ENCODE data around the gene RAB11FIP4. TPM values are rescaled to one million over a fixed set of nuclear protein-coding genes. Genes with fewer than 3 reads are reported as not detected.

RAB11FIP4 gene
- total and polyA plus RNA-seq, 2 donors from 2014 or later, result 10.0 to 32.5 TPM

- peak overlapping the region; percentile 77 to 88 for H3K27ac ChIP-seq (ENCODE audit: low read depth in 2 of 2, low read length in 2 of 2)
- peaks cover 0 to 19% (median 0%) of the 10 kb centered on the region in 3 donors for H3K4me1 ChIP-seq (ENCODE audit: control insufficient read depth in 2 of 3, insufficient read depth in 2 of 3, low read depth in 1 of 3, low read length in 3 of 3)
- no peaks in the 10 kb centered on the region for H3K9me3 ChIP-seq (ENCODE audit: control insufficient read depth in 2 of 3, insufficient read depth in 1 of 3, low read length in 3 of 3)
- no peak for TF ChIP-seq CTCF (IDR thresholded peaks at IDR 0.05; ENCODE audit: borderline replicate concordance, extremely low read depth, insufficient read depth)
- H3K36me3 ChIP-seq (ENCODE audit: control insufficient read depth in 2 of 3, insufficient read depth in 3 of 3, low read length in 3 of 3), result no peaks in the 10 kb centered on the region
- no peaks in the 10 kb centered on the region for H3K27me3 ChIP-seq (ENCODE audit: control insufficient read depth, insufficient read depth, low read length)
- FAIRE-seq (no peak), DNase-seq (peak in 2 of 5 donors; percentile 34 to 90)
- intact Hi-C loops (cut with DNase I), result no loop called here
- H3K9ac ChIP-seq (ENCODE audit: low read length in 3 of 3), result no peak overlapping the region
- H3K4me3 ChIP-seq (ENCODE audit: low read length in 3 of 3), result no peak overlapping the region
These were observed 190.9 kb downstream of the RAB11FIP4 start for GRCh38 chr17:31582151-31582907.

GRCh38 chr17:31583772-31584356 lies 192.4 kb downstream of the RAB11FIP4 start:
- H3K27ac ChIP-seq (ENCODE audit: low read depth in 2 of 2, low read length in 2 of 2), result no peak overlapping the region
- H3K27me3 ChIP-seq (ENCODE audit: control insufficient read depth, insufficient read depth, low read length), result no peaks in the 10 kb centered on the region
- H3K9me3 ChIP-seq (ENCODE audit: control insufficient read depth in 2 of 3, insufficient read depth in 1 of 3, low read length in 3 of 3), result no peaks in the 10 kb centered on the region
- peaks cover 0 to 19% (median 0%) of the 10 kb centered on the region in 3 donors for H3K4me1 ChIP-seq (ENCODE audit: control insufficient read depth in 2 of 3, insufficient read depth in 2 of 3, low read depth in 1 of 3, low read length in 3 of 3)
- TF ChIP-seq CTCF (IDR thresholded peaks at IDR 0.05; ENCODE audit: borderline replicate concordance, extremely low read depth, insufficient read depth), result no peak
- H3K4me3 ChIP-seq (ENCODE audit: low read length in 3 of 3), result no peak overlapping the region
- intact Hi-C loops (cut with DNase I), result no loop called here
- no peak for DNase-seq
- H3K36me3 ChIP-seq (ENCODE audit: control insufficient read depth in 2 of 3, insufficient read depth in 3 of 3, low read length in 3 of 3), result no peaks in the 10 kb centered on the region
- no peak for FAIRE-seq
- no peak overlapping the region for H3K9ac ChIP-seq (ENCODE audit: low read length in 3 of 3)

GRCh38 chr17:31584438-31585279 lies 193.2 kb downstream of the RAB11FIP4 start:
- FAIRE-seq (no peak), DNase-seq (no peak)
- peaks cover 0 to 19% (median 0%) of the 10 kb centered on the region in 3 donors for H3K4me1 ChIP-seq (ENCODE audit: control insufficient read depth in 2 of 3, insufficient read depth in 2 of 3, low read depth in 1 of 3, low read length in 3 of 3)
- no peak overlapping the region for H3K4me3 ChIP-seq (ENCODE audit: low read length in 3 of 3)
- intact Hi-C loops (cut with DNase I), result no loop called here
- H3K36me3 ChIP-seq (ENCODE audit: control insufficient read depth in 2 of 3, insufficient read depth in 3 of 3, low read length in 3 of 3), result no peaks in the 10 kb centered on the region
- no peaks in the 10 kb centered on the region for H3K9me3 ChIP-seq (ENCODE audit: control insufficient read depth in 2 of 3, insufficient read depth in 1 of 3, low read length in 3 of 3)
- TF ChIP-seq CTCF (IDR thresholded peaks at IDR 0.05; ENCODE audit: borderline replicate concordance, extremely low read depth, insufficient read depth), result no peak
- H3K27ac ChIP-seq (ENCODE audit: low read depth in 2 of 2, low read length in 2 of 2), result no peak overlapping the region
- no peaks in the 10 kb centered on the region for H3K27me3 ChIP-seq (ENCODE audit: control insufficient read depth, insufficient read depth, low read length)
- no peak overlapping the region for H3K9ac ChIP-seq (ENCODE audit: low read length in 3 of 3)

All from kidney (tissue), 14 donors.